HG03045 (cell line): ENCODE measurements around the gene SEMA3C.
"Not testable (repeated sequence)": the region's sequence is repeated elsewhere in the genome, so short reads cannot be mapped to it uniquely, and the experiment has no call there.

Experiments used
- ATAC-seq: cut with Tn5 transposase; IDR thresholded peaks from one replicate; pipeline ENCODE4 v1.9.1; 2021; ENCODE audit warnings: mild to moderate bottlenecking, moderate library complexity; ENCODE audit not compliant: unreplicated experiment

Gene SEMA3C

DNA sequence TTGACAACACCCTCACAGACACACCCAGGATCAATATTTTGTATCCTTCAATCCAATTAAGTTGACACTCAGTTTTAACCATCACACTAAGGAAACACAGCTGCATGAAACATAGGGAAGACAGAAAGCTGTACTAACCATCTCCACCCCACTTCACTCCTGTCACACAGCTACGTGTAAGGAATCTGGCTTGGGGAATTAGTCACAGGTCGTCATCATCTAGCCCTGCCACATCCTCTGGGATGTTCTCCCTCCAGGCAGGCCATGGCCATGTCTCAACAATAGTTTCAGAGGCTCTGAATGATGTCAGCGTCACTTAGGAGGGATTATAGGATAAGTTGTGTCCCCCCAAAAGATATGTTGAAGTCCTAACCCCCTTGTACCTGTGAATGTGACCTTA is 10.8 kb upstream of the SEMA3C start:
- ATAC-seq, result no peak

- ATAC-seq, result not testable (repeated sequence)
Measured at GRCh38 chr7:80926955-80927354, 8.1 kb upstream of the SEMA3C start.

DNA sequence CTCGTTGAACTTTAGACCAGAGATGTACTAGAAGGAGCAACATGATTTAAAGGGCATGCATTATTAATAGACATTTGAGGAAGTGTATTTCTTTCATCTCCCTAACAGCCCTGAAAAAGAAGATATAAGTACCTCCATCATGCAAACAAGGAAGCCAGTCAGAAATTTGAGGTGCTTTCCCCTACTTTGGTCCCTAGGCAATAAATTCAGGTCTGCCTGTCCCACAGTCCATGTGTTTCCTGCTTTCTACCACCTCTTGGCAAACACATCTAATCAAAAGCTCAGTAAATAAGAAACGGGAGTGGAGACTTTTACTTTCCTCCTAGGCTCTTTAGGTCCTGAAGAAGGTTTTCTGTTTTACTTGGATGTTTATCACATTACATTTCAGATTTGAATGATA is 5.2 kb upstream of the SEMA3C start:
- no peak for ATAC-seq

- ATAC-seq, result no peak
Measured at GRCh38 chr7:80923211-80923612, 4.4 kb upstream of the SEMA3C start.

DNA sequence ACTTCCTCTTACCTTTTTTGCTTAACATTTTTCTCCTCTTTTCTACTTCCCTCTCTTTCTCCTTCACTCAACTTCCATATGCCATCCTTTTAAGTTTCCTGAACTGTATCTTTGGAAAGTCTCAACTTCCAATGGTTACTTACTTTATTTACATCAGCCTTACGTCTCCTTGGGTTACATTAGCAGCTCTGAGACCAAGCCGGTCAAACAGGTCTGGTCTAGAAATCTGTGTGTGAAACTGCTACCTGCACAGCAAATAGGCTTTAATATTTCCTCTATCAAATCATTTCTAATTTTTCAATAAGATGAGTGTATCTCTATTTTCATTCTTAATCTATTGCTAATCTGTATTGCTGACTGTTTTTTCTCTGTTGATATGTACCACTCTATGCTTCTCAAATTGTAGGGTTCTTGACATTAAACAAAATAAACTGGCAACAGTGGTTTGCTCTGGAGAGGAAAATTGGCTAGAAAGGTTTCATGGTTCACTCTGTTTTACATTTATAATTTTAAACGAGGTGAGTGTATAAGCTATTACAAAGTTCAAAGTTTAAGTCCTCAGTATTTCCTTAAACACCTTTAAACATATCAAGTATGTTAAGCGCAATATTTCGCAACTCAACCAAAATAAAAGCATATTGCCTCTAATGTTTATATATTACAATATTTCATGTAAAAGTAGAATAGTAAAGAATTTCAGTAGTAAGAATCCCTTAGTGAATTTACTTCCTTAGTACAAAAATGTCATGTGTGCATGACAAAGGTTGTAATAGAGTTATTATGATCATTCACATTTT is 3.6 kb upstream of the SEMA3C start:
- no peak for ATAC-seq

DNA sequence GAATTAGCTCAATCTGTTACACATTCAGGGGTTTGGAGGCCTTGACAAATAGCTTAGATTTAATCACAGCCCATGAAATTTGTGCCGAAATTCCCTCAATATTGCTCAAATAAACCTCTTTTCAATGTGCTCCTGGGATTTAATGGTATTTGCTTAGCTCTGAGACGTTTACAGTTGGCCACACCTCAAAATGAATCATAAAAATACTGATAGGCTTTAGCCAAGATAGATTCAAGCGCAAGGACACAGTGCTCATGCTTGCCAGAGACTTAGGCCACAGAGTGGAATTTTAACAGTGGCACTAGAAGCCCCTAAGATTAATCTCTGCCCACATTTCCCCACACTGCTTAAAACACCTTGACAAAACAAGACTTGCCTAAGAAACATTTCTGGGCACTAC is 2.3 kb upstream of the SEMA3C start:
- ATAC-seq, result no peak

DNA sequence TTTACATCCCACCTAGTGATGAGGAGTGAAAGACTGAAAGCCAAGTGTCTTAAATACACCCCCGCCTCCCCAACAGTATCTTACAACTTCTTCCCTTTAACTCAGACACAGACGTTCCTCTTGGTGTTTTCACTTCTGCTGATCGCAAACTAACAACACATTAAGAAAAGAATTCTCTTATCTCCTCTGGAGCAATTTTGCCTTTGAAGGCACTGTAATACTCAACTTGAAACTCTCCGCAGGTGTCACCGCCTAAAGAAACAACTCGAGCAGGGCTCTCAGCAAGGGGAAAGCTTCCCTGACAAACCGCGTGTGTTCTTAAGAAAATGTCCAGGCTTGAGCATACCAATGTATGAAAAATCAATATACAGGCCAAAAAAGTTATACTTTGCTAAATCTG is 452 bp downstream of the SEMA3C start:
- ATAC-seq, result no peak

GRCh38 chr7:80916770-80917741 is 1.8 kb downstream of the SEMA3C start:
- ATAC-seq, result no peak

GRCh38 chr7:80910228-80910627 is 8.6 kb downstream of the SEMA3C start:
- ATAC-seq, result no peak

GRCh38 chr7:80908360-80908797 is 10.5 kb downstream of the SEMA3C start:
- no peak for ATAC-seq

DNA sequence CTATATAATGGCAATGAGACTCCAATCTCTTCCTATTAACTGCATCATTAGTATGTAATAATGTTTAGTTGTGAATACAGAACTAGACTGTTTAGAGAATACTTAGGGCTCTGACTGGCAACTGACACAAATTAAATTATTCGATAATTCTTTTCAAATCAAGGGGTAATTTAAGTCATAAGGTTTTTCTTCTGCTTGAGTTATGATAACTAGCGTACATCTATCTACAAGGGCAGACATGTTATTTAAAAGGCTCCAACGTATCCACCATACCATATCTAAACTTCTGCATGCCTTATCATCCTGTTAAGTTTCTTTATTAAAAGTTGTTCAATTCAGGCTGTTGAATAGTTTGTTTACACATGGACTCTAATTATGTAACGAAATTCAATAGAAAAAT is 11.2 kb downstream of the SEMA3C start:
- ATAC-seq, result no peak

DNA sequence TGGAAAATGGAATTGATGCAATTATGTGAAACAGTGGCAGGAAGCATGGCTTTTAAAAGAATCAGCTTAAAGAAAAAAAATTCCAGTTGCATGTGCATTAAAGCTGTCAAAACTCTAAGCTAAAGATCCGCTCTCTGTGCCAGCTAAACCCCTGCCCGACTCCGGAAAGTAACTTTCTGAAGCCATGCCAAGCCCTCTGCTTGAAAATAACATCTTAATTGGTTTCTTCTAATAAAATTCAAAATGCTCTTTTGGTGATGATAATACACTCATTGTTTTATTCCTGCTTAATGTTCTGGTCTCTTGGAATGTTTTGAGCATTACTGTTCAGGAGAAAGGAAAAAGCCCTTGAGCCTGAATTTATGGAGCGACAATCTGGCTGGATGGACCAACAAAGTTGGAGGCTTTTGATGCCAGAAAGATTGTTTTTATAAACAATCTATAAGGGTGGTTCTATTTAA is 11.7 kb downstream of the SEMA3C start:
- ATAC-seq, result no peak

GRCh38 chr7:80905334-80905733 is 13.5 kb downstream of the SEMA3C start:
- no peak for ATAC-seq

DNA sequence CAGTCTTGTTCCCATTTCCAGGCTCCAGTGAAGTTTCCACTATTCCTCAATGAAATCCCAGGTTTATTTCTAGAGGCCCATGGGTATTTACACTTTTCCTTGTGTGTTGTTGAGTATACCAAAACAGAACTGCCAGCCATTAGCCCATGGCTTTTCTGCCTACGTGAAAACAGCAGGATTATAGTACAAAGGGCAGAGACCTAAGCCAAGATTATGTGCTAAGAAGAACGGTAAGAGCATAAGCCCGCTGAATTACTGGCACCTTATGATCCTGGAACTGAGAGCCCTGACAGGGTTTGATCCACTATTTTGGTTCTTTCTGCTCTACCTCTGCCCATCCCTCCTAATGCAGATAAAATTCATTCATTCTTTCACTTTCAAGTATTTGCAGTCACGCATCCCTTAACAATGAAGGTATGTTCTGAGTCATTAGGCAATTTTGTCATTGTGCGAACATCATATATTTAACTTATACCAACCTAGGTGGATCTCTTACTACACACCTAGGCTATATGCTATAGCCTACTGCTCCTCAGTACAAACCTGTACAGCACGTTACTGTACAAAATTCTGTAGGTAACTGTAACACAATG is 16.0 kb downstream of the SEMA3C start:
- no peak for ATAC-seq

DNA sequence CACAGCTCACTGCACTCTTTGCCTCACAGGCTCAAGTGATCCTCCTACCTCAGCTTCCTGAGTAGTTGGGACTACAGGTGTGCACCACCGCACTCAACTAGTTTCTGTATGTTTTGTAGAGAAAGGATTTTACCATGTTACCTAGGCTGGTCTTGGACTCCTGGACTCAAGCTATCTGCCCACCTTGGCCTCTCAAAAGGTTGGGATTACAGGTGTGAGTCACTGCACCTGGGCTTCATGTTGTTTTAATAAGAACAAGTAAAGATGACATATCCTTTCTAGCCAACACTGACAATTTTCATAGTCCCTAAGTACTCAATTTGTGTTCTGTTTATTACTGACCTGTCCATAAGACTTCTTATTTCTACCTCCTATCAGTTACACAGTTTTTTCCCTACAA is 16.8 kb downstream of the SEMA3C start:
- ATAC-seq, result no peak

DNA sequence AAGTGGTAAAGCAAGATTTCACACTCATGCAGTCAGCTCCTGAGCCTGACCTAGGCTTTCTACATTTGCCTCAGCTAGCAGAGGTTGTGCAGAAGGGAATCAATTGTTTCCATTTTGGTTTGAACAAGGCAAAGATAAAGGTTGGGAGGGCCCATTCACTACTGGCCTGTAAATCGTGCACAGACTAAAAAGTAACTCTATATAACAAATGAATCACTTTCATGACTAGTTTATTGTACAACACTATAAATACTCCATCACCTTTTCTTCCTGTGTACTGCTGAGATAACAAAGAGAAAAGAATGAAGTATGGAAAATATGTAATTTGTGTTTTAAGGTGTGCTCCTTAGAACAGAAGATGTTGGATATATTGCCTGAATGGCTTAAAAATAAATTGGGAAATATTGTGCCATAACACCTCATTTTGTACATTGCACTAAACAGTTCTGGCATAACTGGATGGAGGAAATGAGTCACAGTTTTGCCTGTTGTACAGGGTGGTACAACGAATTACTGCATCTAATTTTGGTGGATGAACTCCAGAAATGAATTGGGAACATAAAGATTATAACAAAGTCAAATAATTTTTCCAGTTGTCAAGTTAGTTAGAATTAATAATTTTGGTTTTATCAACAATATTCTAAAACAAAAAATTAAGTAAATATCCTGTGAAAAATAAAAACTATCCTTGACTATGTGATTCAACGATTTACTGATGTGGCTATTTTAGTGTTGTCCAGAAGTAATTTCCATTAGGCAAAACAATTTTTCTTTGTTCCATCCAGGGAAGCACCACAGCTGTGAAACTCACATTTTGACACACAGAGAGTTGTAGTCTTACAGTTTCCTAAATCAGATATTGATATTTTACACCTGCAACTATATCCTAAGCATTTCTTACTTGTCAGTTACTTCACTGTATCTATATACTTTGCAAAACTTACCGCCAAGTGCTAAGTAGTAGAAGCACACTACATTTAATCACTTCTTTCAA is 18.0 kb downstream of the SEMA3C start:
- no peak for ATAC-seq

GRCh38 chr7:80896906-80897598 is 21.8 kb downstream of the SEMA3C start:
- ATAC-seq, result no peak

DNA sequence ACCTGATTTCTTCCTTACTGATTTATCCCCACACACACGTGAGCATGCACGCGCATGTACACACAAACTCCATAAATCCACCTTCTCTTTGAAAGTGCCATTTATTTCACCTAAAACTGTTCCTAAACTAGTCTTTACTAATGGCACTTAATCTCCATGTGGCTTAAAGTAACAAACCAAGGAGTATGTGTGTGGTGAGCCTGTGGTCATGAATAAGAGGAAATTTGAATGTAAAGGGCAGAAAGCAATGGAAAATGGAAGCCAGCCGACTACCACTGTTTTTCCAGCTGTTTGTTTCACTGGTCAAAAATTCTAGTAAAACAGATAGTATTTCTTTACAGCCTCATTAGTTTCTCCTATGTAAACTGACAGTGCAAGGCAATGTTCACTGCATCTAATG is 23.8 kb downstream of the SEMA3C start:
- no peak for ATAC-seq

DNA sequence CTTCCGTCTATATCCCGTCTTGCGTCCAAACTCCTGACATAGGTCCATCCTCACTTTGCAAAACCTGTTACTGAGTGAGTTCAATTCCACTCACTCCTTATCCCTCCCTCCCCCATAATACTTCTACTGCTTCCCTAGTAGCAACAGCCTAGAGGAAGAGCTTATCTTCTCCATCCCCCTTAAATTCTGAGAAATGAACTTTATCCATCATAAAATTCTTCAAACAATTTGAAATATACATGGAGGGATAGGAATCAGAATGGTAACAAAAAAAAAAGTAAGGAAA is 27.6 kb downstream of the SEMA3C start:
- ATAC-seq, result no peak
